Astrocyte of the cerebellum (primary cell): ENCODE measurements around the gene MARF1.
"Not testable (repeated sequence)": the region's sequence is repeated elsewhere in the genome, so short reads cannot be mapped to it uniquely, and the experiment has no call there.

Experiments
- DNase-seq: peaks from one replicate; pipeline ENCODE4 v3.0.0-alpha.2; 2011; ENCODE audit warnings: low read depth
- H3K4me3 ChIP-seq: 2 replicates; pipeline ENCODE4 v1.5.1; 2011; ENCODE audit warnings: mild to moderate bottlenecking, low read depth, low read length, moderate library complexity
- in situ Hi-C: cut with HindIII; loops from 2 replicates; pipeline ENCODE4 v1.10.0; 2017; ENCODE audit warnings: low sequenced_read_pairs
- TF ChIP-seq, protein P1 (sequence below): IDR thresholded peaks from 2 replicates; pipeline ENCODE4 v1.5.1; 2012; ENCODE audit warnings: low read length, low read depth, moderate library complexity, mild to moderate bottlenecking; ENCODE audit errors: missing control alignments

The MARF1 gene

DNA sequence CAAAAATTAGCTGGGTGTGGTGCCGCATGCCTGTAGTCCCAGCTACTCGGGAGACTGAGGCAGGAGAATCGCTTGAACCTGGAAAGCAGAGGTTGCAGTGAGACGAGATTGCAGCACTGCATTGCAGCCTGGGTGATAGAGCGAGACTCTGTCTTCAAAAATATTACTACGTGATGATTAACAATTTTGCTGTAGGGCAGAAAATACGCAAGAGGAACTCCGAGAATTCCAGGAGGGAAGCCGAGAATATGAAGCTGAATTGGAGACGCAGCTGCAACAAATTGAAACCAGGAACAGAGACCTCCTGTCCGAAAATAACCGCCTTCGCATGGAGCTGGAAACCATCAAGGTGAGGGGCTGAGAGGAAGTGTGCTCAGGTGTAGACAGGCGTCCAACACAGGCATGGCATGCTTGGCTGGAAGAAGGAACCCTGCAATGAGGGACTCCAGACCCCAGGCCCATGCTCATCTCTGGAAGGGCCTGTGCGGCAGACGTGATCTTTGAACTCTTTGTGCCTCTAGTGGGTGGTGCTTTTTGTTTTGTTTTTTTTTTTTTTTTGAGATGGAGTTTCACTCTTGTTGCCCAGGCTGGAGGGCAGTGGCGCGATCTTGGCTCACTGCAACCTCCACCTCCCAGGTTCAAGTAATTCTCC lies 24.3 kb upstream of the MARF1 start:
- DNase-seq, result no peak
- in situ Hi-C loops, result no loop called here
- H3K4me3 ChIP-seq, result no peak overlapping the region
- TF ChIP-seq, protein P1, sequence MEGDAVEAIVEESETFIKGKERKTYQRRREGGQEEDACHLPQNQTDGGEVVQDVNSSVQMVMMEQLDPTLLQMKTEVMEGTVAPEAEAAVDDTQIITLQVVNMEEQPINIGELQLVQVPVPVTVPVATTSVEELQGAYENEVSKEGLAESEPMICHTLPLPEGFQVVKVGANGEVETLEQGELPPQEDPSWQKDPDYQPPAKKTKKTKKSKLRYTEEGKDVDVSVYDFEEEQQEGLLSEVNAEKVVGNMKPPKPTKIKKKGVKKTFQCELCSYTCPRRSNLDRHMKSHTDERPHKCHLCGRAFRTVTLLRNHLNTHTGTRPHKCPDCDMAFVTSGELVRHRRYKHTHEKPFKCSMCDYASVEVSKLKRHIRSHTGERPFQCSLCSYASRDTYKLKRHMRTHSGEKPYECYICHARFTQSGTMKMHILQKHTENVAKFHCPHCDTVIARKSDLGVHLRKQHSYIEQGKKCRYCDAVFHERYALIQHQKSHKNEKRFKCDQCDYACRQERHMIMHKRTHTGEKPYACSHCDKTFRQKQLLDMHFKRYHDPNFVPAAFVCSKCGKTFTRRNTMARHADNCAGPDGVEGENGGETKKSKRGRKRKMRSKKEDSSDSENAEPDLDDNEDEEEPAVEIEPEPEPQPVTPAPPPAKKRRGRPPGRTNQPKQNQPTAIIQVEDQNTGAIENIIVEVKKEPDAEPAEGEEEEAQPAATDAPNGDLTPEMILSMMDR, result no peak

DNA sequence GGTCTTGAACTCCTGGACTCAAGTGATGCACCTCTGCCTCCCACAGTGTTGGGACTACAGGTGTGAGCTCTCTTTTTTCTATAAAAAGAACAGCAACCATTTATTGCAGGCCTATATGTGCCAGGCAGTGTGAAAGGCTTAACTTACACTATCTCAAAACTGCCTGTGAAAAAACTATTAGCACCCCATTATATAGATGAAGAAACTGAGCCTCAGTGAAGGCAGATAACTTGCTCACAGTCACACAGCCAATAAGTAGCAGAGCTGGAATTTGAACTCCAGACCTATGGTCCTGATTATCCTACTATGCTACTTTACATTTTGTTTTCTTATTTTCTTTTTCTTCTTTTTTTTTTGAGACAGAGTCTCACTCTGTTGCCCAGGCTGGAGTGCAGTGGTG lies 22.2 kb upstream of the MARF1 start:
- TF ChIP-seq, protein P1, result no peak
- H3K4me3 ChIP-seq, result no peak overlapping the region
- in situ Hi-C loops, result no loop called here
- no peak for DNase-seq

DNA sequence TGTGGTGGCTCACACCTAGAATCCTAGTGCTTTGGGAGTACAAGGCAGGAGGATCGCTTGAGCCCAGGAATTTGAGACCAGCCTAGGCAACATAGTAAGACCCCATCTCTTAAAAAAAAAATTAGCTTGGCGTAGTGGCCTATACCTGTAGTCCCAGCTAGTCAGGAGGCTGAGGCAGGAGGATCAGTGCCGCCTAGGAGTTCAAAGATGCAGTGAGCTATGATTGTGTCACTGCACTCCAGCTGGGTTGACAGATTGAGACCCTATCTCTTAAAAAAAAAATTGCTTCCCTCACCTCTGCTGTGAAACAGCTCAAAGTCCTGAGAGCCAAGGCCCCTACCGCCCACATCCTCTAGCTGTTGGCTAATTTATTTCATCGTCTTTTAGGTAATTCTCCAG lies 17.2 kb upstream of the MARF1 start:
- DNase-seq, result no peak
- H3K4me3 ChIP-seq, result no peak overlapping the region
- TF ChIP-seq, protein P1, result no peak
- in situ Hi-C loops, result no loop called here

DNA sequence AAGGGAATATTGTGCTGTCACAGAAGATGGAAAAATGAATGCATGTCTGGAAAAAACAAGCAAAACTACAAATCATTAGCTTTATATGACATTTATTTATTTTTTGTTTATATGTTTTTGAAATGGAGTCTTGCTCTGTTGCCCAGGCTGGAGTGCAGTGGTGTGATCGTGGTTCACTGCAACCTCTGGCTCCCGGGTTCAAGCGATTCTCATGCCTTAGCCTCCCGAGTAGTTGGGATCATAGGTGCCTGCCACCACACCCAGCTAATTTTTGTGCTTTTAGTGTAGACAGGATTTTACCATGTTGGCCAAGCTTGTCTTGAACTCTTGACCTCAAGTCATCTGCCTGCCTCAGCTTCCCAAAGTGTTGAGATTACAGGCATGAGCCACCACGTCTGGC lies 15.6 kb upstream of the MARF1 start:
- in situ Hi-C loops, result no loop called here
- TF ChIP-seq, protein P1, result no peak
- no peak for DNase-seq
- H3K4me3 ChIP-seq, result no peak overlapping the region

DNA sequence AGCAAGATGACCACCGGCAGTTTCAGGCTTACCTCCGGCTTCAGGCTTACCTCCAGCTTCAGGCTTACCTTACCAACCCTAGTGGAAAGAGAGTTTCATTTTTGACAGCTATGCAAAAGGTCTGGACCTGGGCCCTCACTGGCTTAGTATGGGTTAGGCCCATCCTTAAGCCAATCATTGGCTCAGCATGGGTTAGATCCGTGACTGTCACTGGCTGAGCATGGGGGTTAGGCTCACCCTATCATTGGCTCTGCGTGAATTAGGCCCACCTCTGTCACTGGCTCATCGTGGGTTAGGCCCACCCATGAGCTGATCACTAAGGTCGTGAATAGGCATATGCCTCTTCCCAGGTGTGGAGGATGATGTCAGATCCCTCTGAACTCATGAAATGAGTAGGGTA lies 15.2 kb upstream of the MARF1 start:
- in situ Hi-C loops, result no loop called here
- TF ChIP-seq, protein P1, result no peak
- H3K4me3 ChIP-seq, result no peak overlapping the region
- no peak for DNase-seq

DNA sequence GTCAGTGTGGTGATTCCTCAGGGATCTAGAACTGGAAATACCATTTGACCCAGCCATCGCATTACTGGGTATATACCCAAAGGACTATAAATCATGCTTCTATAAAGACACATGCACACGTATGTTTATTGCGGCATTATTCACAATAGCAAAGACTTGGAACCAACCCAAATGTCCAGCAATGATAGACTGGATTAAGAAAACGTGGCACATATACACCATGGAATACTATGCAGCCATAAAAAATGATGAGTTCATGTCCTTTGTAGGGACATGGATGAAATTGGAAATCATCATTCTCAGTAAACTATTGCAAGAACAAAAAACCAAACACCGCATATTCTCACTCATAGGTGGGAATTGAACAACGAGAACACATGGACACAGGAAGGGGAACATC lies 12.6 kb upstream of the MARF1 start:
- H3K4me3 ChIP-seq, in situ Hi-C loops, DNase-seq: not testable (repeated sequence)

DNA sequence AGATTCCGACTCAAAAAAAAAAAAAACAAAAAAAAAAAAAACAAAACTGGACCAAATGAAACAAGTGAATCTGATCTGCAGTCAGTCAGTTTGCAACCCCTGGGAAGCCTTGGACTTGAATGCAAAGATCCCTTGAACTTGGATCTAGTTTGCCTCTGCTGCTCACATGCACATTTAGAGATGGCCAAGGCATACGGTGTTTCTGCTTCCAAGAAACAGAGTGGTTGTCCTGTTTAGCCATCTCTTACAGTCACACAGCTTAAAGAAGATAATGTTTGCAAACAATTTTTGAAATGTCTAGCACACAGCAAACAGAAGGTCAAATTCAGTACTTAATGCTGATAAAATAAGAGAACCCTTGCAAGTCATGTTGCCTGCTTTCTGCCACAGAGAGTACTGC lies 11.6 kb upstream of the MARF1 start:
- TF ChIP-seq, protein P1, result no peak
- in situ Hi-C loops, result no loop called here
- no peak overlapping the region for H3K4me3 ChIP-seq
- no peak for DNase-seq
